ENCODE data around the gene GABPB1. TPM values are rescaled to one million over a fixed set of nuclear protein-coding genes. Genes with fewer than 3 reads are reported as not detected.

Gene GABPB1
- polyA plus RNA-seq, 4 donors = 4.3 to 17.6 (median 6.6) TPM

- H3K27ac ChIP-seq (ENCODE audit: low read depth in 1 of 3, low read length in 2 of 3) = no peak overlapping the region
- FAIRE-seq (no peak), DNase-seq (no peak)
- no peaks in the 10 kb centered on the region for H3K4me1 ChIP-seq (ENCODE audit: control insufficient read depth in 3 of 3, insufficient read depth in 2 of 3, low read depth in 1 of 3, low read length in 2 of 3)
- 93 to 99% (median 97%) methylated on average over 3 of the region's 3 CpGs for WGBS, 3 donors
- no peaks in the 10 kb centered on the region for H3K9me3 ChIP-seq (ENCODE audit: control insufficient read depth in 2 of 2, insufficient read depth in 1 of 2, low read depth in 1 of 2, low read length in 1 of 2)
- no peaks in the 10 kb centered on the region for H3K27me3 ChIP-seq (ENCODE audit: control insufficient read depth in 3 of 3, insufficient read depth in 3 of 3, low read length in 3 of 3)
- no peak overlapping the region for H3K4me3 ChIP-seq (ENCODE audit: low read depth in 1 of 3, low read length in 3 of 3)
- peaks cover 0 to 5% (median 2%) of the 10 kb centered on the region in 3 donors for H3K36me3 ChIP-seq (ENCODE audit: control insufficient read depth in 3 of 3, insufficient read depth in 2 of 3, low read depth in 1 of 3, low read length in 3 of 3)
Observed at GRCh38 chr15:50280271-50280670, 74.7 kb downstream of the GABPB1 start.

GRCh38 chr15:50278496-50278895 is 76.5 kb downstream of the GABPB1 start:
- no peaks in the 10 kb centered on the region for H3K9me3 ChIP-seq (ENCODE audit: control insufficient read depth in 2 of 2, insufficient read depth in 1 of 2, low read depth in 1 of 2, low read length in 1 of 2)
- H3K27me3 ChIP-seq (ENCODE audit: control insufficient read depth in 3 of 3, insufficient read depth in 3 of 3, low read length in 3 of 3) = no peaks in the 10 kb centered on the region
- no peak for DNase-seq
- no peaks in the 10 kb centered on the region for H3K4me1 ChIP-seq (ENCODE audit: control insufficient read depth in 3 of 3, insufficient read depth in 2 of 3, low read depth in 1 of 3, low read length in 2 of 3)
- no peak for FAIRE-seq
- H3K27ac ChIP-seq (ENCODE audit: low read depth in 1 of 3, low read length in 2 of 3) = no peak overlapping the region
- H3K36me3 ChIP-seq (ENCODE audit: control insufficient read depth in 3 of 3, insufficient read depth in 2 of 3, low read depth in 1 of 3, low read length in 3 of 3) = peaks cover 0 to 5% (median 0%) of the 10 kb centered on the region in 3 donors
- 81 to 93% (median 82%) methylated on average over 4 of the region's 4 CpGs for WGBS, 3 donors
- no peak overlapping the region for H3K4me3 ChIP-seq (ENCODE audit: low read depth in 1 of 3, low read length in 3 of 3)

- no peak overlapping the region for H3K27ac ChIP-seq (ENCODE audit: low read depth in 1 of 3, low read length in 2 of 3)
- 85 to 90% (median 85%) methylated on average over 1 of the region's 1 CpG for WGBS, 3 donors
- H3K4me3 ChIP-seq (ENCODE audit: low read depth in 1 of 3, low read length in 3 of 3) = no peak overlapping the region
- no peaks in the 10 kb centered on the region for H3K9me3 ChIP-seq (ENCODE audit: control insufficient read depth in 2 of 2, insufficient read depth in 1 of 2, low read depth in 1 of 2, low read length in 1 of 2)
- DNase-seq (no peak), FAIRE-seq (no peak)
- no peaks in the 10 kb centered on the region for H3K4me1 ChIP-seq (ENCODE audit: control insufficient read depth in 3 of 3, insufficient read depth in 2 of 3, low read depth in 1 of 3, low read length in 2 of 3)
- peaks cover 0 to 5% (median 0%) of the 10 kb centered on the region in 3 donors for H3K36me3 ChIP-seq (ENCODE audit: control insufficient read depth in 3 of 3, insufficient read depth in 2 of 3, low read depth in 1 of 3, low read length in 3 of 3)
- no peaks in the 10 kb centered on the region for H3K27me3 ChIP-seq (ENCODE audit: control insufficient read depth in 3 of 3, insufficient read depth in 3 of 3, low read length in 3 of 3)
Observed at GRCh38 chr15:50277370-50277769, 77.6 kb downstream of the GABPB1 start.

GRCh38 chr15:50275908-50276307 is 79.1 kb downstream of the GABPB1 start:
- Histone ChIP-seq H3K9me3 (ENCODE audit: control insufficient read depth in 2 of 2, insufficient read depth in 1 of 2, low read depth in 1 of 2, low read length in 1 of 2) (no peaks in the 10 kb centered on the region), H3K36me3 (ENCODE audit: control insufficient read depth in 3 of 3, insufficient read depth in 2 of 3, low read depth in 1 of 3, low read length in 3 of 3) (peaks cover 0 to 5% (median 0%) of the 10 kb centered on the region in 3 donors), H3K27me3 (ENCODE audit: control insufficient read depth in 3 of 3, insufficient read depth in 3 of 3, low read length in 3 of 3) (no peaks in the 10 kb centered on the region), H3K4me3 (ENCODE audit: low read depth in 1 of 3, low read length in 3 of 3) (no peak overlapping the region), H3K4me1 (ENCODE audit: control insufficient read depth in 3 of 3, insufficient read depth in 2 of 3, low read depth in 1 of 3, low read length in 2 of 3) (no peaks in the 10 kb centered on the region), H3K27ac (ENCODE audit: low read depth in 1 of 3, low read length in 2 of 3) (no peak overlapping the region)
- 85 to 96% (median 89%) methylated on average over 3 of the region's 3 CpGs for WGBS, 3 donors
- no peak for DNase-seq
- FAIRE-seq = no peak

GRCh38 chr15:50275091-50275490 is 79.9 kb downstream of the GABPB1 start:
- FAIRE-seq = no peak
- 22 to 45% (median 33%) methylated on average over 2 of the region's 2 CpGs for WGBS, 3 donors

GRCh38 chr15:50267577-50267976 is 87.4 kb downstream of the GABPB1 start:
- WGBS, 3 donors = 75 to 81% (median 79%) methylated on average over 2 of the region's 2 CpGs
- H3K27ac ChIP-seq (ENCODE audit: low read depth in 1 of 3, low read length in 2 of 3) = no peak overlapping the region
- no peaks in the 10 kb centered on the region for H3K4me1 ChIP-seq (ENCODE audit: control insufficient read depth in 3 of 3, insufficient read depth in 2 of 3, low read depth in 1 of 3, low read length in 2 of 3)
- H3K9me3 ChIP-seq (ENCODE audit: control insufficient read depth in 2 of 2, insufficient read depth in 1 of 2, low read depth in 1 of 2, low read length in 1 of 2) = no peaks in the 10 kb centered on the region
- peaks cover 0 to 2% (median 0%) of the 10 kb centered on the region in 3 donors for H3K27me3 ChIP-seq (ENCODE audit: control insufficient read depth in 3 of 3, insufficient read depth in 3 of 3, low read length in 3 of 3)
- H3K4me3 ChIP-seq (ENCODE audit: low read depth in 1 of 3, low read length in 3 of 3) = no peak overlapping the region
- DNase-seq = no peak
- no peaks in the 10 kb centered on the region for H3K36me3 ChIP-seq (ENCODE audit: control insufficient read depth in 3 of 3, insufficient read depth in 2 of 3, low read depth in 1 of 3, low read length in 3 of 3)
- no peak for FAIRE-seq

More at GRCh38 chr15:50275091-50275490, 79.9 kb downstream of the GABPB1 start:
- no peaks in the 10 kb centered on the region for H3K4me1 ChIP-seq (ENCODE audit: control insufficient read depth in 3 of 3, insufficient read depth in 2 of 3, low read depth in 1 of 3, low read length in 2 of 3)
- H3K27ac ChIP-seq (ENCODE audit: low read depth in 1 of 3, low read length in 2 of 3) = no peak overlapping the region
- H3K27me3 ChIP-seq (ENCODE audit: control insufficient read depth in 3 of 3, insufficient read depth in 3 of 3, low read length in 3 of 3) = no peaks in the 10 kb centered on the region
- DNase-seq = no peak
- no peak overlapping the region for H3K4me3 ChIP-seq (ENCODE audit: low read depth in 1 of 3, low read length in 3 of 3)
- no peaks in the 10 kb centered on the region for H3K9me3 ChIP-seq (ENCODE audit: control insufficient read depth in 2 of 2, insufficient read depth in 1 of 2, low read depth in 1 of 2, low read length in 1 of 2)
- H3K36me3 ChIP-seq (ENCODE audit: control insufficient read depth in 3 of 3, insufficient read depth in 2 of 3, low read depth in 1 of 3, low read length in 3 of 3) = no peaks in the 10 kb centered on the region

GRCh38 chr15:50265620-50266019 is 89.4 kb downstream of the GABPB1 start, which contains the start of gene HDC:
Gene HDC, minus strand, starts transcription at chr15:50265726. Its CDS starts 103 bp downstream, at chr15:50265623.
- no peaks in the 10 kb centered on the region for H3K9me3 ChIP-seq (ENCODE audit: control insufficient read depth in 2 of 2, insufficient read depth in 1 of 2, low read depth in 1 of 2, low read length in 1 of 2)
- 68 to 80% (median 72%) methylated on average over 9 of the region's 9 CpGs for WGBS, 3 donors
- no peak within 1 kb of the TSS for H3K4me3 ChIP-seq (ENCODE audit: low read depth in 1 of 3, low read length in 3 of 3)
- DNase-seq (no peak), FAIRE-seq (no peak)
- peaks cover 0 to 2% (median 0%) of the 10 kb centered on the region in 3 donors for H3K27me3 ChIP-seq (ENCODE audit: control insufficient read depth in 3 of 3, insufficient read depth in 3 of 3, low read length in 3 of 3)
- no peaks in the 10 kb centered on the region for H3K4me1 ChIP-seq (ENCODE audit: control insufficient read depth in 3 of 3, insufficient read depth in 2 of 3, low read depth in 1 of 3, low read length in 2 of 3)
- H3K27ac ChIP-seq (ENCODE audit: low read depth in 1 of 3, low read length in 2 of 3) = no peak within 1 kb of the TSS
- H3K36me3 ChIP-seq (ENCODE audit: control insufficient read depth in 3 of 3, insufficient read depth in 2 of 3, low read depth in 1 of 3, low read length in 3 of 3) = no peaks in the 10 kb centered on the region

- no peaks in the 10 kb centered on the region for H3K36me3 ChIP-seq (ENCODE audit: control insufficient read depth in 3 of 3, insufficient read depth in 2 of 3, low read depth in 1 of 3, low read length in 3 of 3)
- no peak overlapping the region for H3K27ac ChIP-seq (ENCODE audit: low read depth in 1 of 3, low read length in 2 of 3)
- FAIRE-seq (no peak), DNase-seq (peak in 1 of 2 donors; percentile 9)
- H3K4me3 ChIP-seq (ENCODE audit: low read depth in 1 of 3, low read length in 3 of 3) = no peak overlapping the region
- no peaks in the 10 kb centered on the region for H3K4me1 ChIP-seq (ENCODE audit: control insufficient read depth in 3 of 3, insufficient read depth in 2 of 3, low read depth in 1 of 3, low read length in 2 of 3)
- 58 to 76% (median 67%) methylated on average over 4 of the region's 4 CpGs for WGBS, 3 donors
- H3K9me3 ChIP-seq (ENCODE audit: control insufficient read depth in 2 of 2, insufficient read depth in 1 of 2, low read depth in 1 of 2, low read length in 1 of 2) = no peaks in the 10 kb centered on the region
- no peaks in the 10 kb centered on the region for H3K27me3 ChIP-seq (ENCODE audit: control insufficient read depth in 3 of 3, insufficient read depth in 3 of 3, low read length in 3 of 3)
Observed at GRCh38 chr15:50262533-50262932, 92.5 kb downstream of the GABPB1 start.

GRCh38 chr15:50261981-50262380 is 93.0 kb downstream of the GABPB1 start:
- H3K36me3 ChIP-seq (ENCODE audit: control insufficient read depth in 3 of 3, insufficient read depth in 2 of 3, low read depth in 1 of 3, low read length in 3 of 3) = no peaks in the 10 kb centered on the region
- FAIRE-seq = no peak
- 82 to 91% (median 84%) methylated on average over 3 of the region's 3 CpGs for WGBS, 3 donors
- H3K4me1 ChIP-seq (ENCODE audit: control insufficient read depth in 3 of 3, insufficient read depth in 2 of 3, low read depth in 1 of 3, low read length in 2 of 3) = no peaks in the 10 kb centered on the region
- no peaks in the 10 kb centered on the region for H3K27me3 ChIP-seq (ENCODE audit: control insufficient read depth in 3 of 3, insufficient read depth in 3 of 3, low read length in 3 of 3)
- H3K27ac ChIP-seq (ENCODE audit: low read depth in 1 of 3, low read length in 2 of 3) = no peak overlapping the region
- DNase-seq = no peak
- H3K4me3 ChIP-seq (ENCODE audit: low read depth in 1 of 3, low read length in 3 of 3) = no peak overlapping the region
- H3K9me3 ChIP-seq (ENCODE audit: control insufficient read depth in 2 of 2, insufficient read depth in 1 of 2, low read depth in 1 of 2, low read length in 1 of 2) = no peaks in the 10 kb centered on the region

Data from small intestine (tissue), 7 donors.